GM18909 (cell line): ENCODE results near the gene CX3CL1.
"Not testable (repeated sequence)": the region's sequence is repeated elsewhere in the genome, so short reads cannot be mapped to it uniquely, and the experiment has no call there.

Experiments
- ATAC-seq: cut with Tn5 transposase; IDR thresholded peaks from one replicate; pipeline ENCODE4 v1.9.1; 2021; ENCODE audit warnings: mild to moderate bottlenecking; ENCODE audit not compliant: unreplicated experiment, poor library complexity

CX3CL1 gene

DNA sequence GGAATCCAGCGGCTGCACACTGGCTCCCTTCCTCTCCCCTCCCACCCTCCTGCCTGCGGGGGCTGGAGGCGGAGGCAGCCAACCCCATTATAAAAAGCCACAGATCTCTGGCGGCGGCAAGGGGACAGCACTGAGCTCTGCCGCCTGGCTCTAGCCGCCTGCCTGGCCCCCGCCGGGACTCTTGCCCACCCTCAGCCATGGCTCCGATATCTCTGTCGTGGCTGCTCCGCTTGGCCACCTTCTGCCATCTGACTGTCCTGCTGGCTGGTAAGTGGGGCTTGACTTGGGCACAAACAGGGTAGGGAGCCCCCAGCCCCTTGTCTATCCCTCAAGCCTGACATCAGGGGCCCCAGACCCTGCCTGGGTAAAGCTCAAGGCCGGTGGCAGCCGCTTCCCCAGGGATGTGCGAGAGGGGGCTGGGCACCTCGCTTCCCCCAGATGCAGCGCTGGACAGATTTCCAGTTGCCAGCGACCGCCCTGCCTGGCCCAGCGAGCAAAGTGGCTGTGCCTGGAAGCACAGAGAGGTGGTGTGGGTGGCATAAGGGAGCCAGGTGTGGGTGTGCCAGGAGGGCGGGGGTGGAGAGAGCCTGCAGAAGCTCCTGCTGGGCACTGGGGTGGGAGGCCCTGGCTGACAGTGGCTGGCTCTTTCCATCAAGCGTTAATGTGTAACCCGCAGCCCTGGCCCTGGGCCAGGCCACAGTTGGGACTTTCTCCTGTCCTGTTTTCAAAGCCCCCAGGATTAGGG, at the start of gene CX3CL1:
CX3CL1 (plus strand) TSS at position 119 of the 745 bp plus-strand sequence; CDS start at position 198, 79 bp downstream.
- no peak for ATAC-seq

GRCh38 chr16:57324749-57325148, 47.5 kb upstream of the CX3CL1 start:
- ATAC-seq: no peak

GRCh38 chr16:57325458-57325857, 46.8 kb upstream of the CX3CL1 start:
- ATAC-seq: no peak

DNA sequence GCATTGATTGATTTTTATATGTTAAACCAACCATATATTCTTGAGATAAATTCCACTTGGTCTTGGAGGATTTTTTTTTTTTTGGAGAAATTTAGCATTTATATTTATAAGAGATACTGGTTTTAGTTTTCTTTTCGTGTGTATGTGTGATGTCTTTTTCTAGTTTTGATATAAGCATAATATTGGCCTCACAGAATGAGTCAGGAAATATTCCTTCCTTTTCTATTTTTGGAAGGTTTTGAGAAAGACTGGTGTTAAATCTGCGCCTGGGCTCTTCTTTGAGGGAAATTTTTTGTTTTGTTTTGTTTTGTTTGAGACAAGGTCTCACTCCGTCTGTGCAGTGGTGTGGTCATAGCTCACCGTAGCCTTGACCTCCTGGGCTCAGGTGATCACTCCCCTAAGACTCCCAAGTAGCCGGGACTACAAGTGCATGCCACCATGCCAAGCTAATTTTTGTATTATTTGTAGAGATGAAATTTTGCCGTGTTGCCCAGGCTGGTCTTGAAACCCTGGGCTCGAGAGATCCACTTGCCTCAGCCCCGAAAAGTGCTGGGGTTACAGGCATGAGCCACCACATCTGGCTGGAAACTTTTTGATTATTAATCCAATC, 42.5 kb upstream of the CX3CL1 start:
- ATAC-seq: no peak

DNA sequence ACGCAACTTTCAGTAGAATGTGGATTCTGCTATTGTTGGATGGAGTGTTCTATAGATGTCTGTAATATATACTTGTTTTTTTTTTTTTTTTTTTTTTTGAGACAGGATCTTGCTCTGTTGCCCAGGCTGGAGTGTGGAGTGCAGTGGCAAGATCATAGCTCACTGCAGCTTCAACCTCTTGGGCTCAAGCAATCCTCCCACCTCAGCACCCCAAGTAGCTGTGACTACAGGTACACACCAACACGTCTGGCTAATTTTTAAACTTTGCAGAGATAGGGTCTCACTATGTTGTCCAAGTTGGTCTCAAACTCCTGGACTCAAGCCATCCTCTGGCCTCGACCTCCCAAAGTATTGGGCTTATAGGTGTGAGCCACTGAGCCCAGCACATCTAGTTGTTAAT, 40.9 kb upstream of the CX3CL1 start:
- ATAC-seq: no peak

GRCh38 chr16:57333402-57333801, 38.9 kb upstream of the CX3CL1 start:
- ATAC-seq: no peak

- no peak for ATAC-seq
Measured at GRCh38 chr16:57335366-57335765, 36.9 kb upstream of the CX3CL1 start.

DNA sequence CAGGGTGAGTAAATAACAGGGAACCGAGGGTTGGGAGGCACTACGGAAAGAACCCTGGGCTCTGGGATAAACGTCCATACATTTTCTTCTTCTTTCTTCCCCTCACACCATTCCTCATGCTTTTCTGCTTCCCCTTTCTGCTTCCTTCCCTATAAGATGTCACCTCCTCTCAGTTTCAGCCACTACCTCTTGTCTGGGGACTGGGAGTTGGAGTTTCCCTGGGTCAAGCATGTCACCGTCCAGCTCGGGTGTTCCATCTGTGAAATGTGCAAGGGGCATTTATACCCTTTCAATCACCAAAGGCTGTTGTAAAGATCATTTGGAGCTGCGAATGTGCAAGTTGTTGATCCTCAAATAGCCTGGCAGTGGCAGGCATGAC, 31.2 kb upstream of the CX3CL1 start:
- no peak for ATAC-seq

- ATAC-seq: no peak
Measured at GRCh38 chr16:57341441-57342303, 30.6 kb upstream of the CX3CL1 start.

DNA sequence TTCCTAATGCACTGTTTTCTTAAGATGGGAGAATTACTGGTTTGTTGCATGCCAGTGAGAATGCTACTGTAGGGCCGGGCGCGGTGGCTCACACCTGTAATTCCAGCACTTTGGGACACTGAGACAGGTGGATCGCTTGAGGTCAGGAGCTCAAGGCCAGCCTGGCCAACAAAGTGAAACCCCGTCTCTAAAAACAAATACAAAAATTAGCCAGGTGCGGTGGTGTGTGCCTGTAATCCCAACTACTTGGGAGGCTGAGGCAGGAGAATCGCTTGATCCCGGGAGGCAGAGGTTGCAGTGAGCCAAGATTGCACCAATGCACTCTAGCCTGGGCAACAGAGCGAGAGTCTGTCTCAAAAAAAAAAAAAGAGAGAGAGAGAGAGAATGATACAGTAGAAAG, 29.7 kb upstream of the CX3CL1 start:
- not testable (repeated sequence) for ATAC-seq

DNA sequence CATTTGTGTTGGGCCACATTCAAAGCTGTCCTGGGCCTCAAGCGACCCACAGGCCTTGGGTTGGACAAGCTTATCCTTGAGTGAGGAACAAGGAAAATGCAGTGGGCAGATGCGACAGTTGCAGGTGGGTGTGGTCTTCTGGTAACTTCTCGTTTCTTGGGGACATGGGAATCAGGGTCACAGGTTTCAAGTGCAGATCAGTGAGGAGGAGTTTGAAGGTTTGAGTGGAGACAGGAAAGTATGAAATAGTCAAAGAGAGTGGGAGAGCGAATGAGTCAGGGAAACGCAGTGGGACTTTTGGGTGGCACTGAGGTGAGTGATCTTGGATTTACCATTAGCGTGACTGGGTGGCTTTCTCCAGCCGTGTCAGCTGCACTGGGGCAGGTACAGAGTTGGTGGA, 29.1 kb upstream of the CX3CL1 start:
- no peak for ATAC-seq

GRCh38 chr16:57344094-57344493, 28.2 kb upstream of the CX3CL1 start:
- ATAC-seq: not testable (repeated sequence)

GRCh38 chr16:57345021-57345420, 27.3 kb upstream of the CX3CL1 start:
- ATAC-seq: no peak

DNA sequence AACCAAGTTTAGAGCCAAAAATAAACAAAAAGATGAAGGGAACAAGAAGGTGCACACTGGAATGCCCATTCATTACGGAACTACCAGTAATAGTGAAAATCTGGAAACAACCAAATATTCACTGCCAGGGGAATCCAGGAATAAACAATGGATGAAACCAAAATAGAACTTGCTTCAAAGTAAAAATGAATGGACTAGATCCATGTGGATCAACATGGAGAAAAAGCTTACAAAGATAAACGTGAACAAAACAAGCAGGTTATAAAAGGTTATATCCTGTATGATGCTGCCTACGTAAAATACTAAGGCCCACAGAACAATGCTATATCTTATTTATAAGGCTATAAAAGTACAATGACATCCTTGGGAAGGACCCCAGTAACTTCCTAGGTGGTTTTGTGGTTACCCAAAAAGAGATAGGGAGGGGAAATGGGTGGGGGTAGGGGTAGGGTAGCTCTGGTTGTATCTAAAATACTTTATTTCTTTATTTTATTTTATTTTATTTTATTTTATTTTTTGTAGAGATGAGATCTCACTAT, 26.6 kb upstream of the CX3CL1 start:
- no peak for ATAC-seq

DNA sequence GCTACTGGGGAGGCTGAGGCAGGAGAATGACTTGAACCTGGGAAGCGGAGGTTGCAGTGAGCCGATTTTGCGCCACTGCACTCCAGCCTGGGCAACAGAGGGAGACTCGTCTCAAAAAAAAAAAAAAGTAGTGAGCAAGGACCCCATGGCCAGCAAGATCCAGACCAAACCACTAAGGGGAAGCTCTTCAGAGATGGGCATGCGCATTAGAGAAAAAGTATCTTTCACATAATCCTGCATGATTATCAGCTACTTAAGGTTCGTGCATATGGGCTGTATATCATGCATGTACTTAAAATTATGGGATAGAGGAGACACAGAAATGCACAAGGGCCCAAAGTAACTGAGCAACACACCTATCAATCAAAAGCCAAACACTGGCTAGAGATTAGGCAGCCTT, 24.4 kb upstream of the CX3CL1 start:
- no peak for ATAC-seq

- no peak for ATAC-seq
Measured at GRCh38 chr16:57348327-57348726, 24.0 kb upstream of the CX3CL1 start.

GRCh38 chr16:57349212-57350031, 22.9 kb upstream of the CX3CL1 start:
- peak; percentile 92 for ATAC-seq

- ATAC-seq: no peak
Measured at GRCh38 chr16:57352636-57353047, 19.6 kb upstream of the CX3CL1 start.

DNA sequence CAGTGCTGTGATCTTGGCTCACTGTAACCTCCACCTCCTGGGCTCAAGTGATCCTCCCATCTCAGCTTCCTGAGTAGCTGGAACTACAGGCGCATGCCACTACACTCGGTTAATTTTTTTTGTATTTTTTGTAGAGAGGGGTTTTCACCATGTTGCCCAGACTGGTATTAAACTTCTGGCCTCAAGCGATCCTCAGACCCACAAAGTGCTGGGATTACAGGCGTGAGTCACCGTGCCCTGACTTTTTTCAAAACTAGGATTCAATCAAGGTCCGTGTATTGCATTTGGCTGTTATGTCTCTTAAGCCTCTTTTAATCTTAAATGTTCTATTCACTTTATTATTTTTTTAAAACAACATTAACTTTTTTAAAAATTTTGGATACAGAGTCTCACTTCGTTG, 18.0 kb upstream of the CX3CL1 start:
- no peak for ATAC-seq

DNA sequence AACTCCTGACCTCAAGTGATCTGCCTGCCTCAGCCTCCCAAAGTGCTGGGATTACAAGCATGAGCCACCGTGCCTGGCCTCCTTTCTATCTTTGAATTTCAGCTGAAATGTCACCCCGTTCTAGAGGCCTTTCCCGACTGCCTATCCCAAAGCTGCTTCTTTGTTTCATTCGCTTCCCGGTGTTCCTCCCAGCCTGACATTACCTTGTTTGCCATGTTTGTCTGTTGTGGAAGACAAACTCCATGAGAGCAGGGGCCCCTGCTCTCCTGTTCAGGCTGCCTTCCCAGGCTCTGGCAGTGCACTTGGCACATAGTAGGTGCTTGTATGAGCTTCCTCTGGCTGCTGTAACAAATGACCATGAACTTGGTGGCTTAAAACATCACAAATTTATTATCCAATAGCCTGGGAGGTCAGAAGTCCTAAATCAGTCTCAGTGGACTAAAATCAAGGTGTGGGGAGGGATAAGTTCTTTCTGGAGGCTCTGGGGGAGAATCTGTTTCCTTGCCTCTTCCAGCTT, 16.3 kb upstream of the CX3CL1 start:
- no peak for ATAC-seq
